ENCODE data around the gene KY. TPM values are rescaled to one million over a fixed set of nuclear protein-coding genes. Genes with fewer than 3 reads are reported as not detected.

KY gene
- total and polyA plus RNA-seq, 10 of the 15 experiments (the other 5 are each of a cell fraction or from before 2014, with no cell fraction given) = 0.04 to 0.11 TPM; not detected in 8

- no peak for TF ChIP-seq ZNF687 (IDR thresholded peaks at IDR 0.05)
- no peak for TF ChIP-seq ATF7 (IDR thresholded peaks at IDR 0.05; ENCODE audit: low read depth)
These were observed 41.9 kb downstream of the KY start (continued) for GRCh38 chr3:134608771-134609435.

DNA sequence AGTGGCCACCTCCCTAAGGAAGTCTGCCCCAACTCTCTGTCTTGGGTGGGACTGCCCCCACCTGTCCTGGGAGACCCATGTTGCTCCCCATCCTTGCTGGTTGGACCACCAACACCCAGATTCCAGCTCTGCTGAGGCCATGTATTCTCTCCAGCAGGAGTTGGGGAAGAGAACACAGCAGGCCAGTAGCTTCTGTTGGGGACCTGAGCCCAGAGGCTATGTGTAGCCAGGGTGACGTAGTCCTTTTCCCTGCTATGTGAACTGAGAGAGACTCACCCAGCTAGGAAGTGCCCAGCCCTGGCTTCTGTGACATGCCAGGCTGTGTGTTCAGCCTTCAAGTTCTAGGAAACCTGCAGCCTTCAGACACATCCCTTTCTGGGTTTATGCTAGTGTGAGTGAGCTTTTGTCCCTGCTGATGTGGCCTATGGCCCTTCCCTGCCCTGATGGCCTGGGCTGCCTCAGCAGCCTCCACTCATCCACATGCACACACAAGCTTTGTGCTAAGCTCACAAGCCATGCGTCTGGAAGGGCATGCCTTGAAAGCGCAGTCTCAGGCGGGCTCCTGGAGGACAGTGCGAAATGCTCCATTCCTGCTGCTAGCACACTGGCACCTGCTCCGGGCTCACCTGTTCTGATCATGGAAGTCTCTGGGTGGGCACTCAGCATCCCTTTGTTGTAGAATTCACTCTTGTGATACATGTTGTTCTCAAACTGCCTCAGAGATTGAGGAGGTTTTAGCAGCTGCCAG lies 42.6 kb downstream of the KY start:
- ATAC-seq (no peak), DNase-seq (ENCODE audit: low read depth, low spot score) (no peak), FAIRE-seq (no peak)
- H3K9me3 ChIP-seq (replicated peaks; ENCODE audit: control insufficient read depth, insufficient read depth, low read length) = no peaks in the 10 kb centered on the region
- 40% methylated on average over 6 of the region's 6 CpGs for WGBS (ENCODE audit: insufficient coverage, insufficient replicate concordance, low lambda C conversion rate, missing lambda C conversion rate)
- TF ChIP-seq NFIC (IDR thresholded peaks at IDR 0.05; ENCODE audit: low read depth, low read length) (no peak), IKZF2 (IDR thresholded peaks at IDR 0.05) (no peak), ZNF217 (IDR thresholded peaks at IDR 0.05) (no peak), HDGF (IDR thresholded peaks at IDR 0.05) (no peak), WRNIP1 (IDR thresholded peaks at IDR 0.05; ENCODE audit: borderline replicate concordance, low read depth, low read length) (no peak), POLR2AphosphoS5 (IDR thresholded peaks at IDR 0.05; ENCODE audit: low read length) (no peak)
- TF ChIP-seq, protein P1, sequence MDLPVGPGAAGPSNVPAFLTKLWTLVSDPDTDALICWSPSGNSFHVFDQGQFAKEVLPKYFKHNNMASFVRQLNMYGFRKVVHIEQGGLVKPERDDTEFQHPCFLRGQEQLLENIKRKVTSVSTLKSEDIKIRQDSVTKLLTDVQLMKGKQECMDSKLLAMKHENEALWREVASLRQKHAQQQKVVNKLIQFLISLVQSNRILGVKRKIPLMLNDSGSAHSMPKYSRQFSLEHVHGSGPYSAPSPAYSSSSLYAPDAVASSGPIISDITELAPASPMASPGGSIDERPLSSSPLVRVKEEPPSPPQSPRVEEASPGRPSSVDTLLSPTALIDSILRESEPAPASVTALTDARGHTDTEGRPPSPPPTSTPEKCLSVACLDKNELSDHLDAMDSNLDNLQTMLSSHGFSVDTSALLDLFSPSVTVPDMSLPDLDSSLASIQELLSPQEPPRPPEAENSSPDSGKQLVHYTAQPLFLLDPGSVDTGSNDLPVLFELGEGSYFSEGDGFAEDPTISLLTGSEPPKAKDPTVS (IDR thresholded peaks at IDR 0.05; ENCODE audit: low read depth, low read length) = no peak
- no peaks in the 10 kb centered on the region for H3K4me1 ChIP-seq (ENCODE audit: control insufficient read depth, insufficient read depth, low read length)
- ChIA-PET RAD21 (ENCODE audit: unreplicated experiment) (no interaction called here), SMC1A (ENCODE audit: uncharacterized antibody, unreplicated experiment) (no interaction called here), CTCF (no interaction called here), POLR2A (no interaction called here)
- no peaks in the 10 kb centered on the region for H3K36me3 ChIP-seq (ENCODE audit: control insufficient read depth in 2 of 2, insufficient read depth in 2 of 2, low read length in 1 of 2)
- H3K9ac ChIP-seq (ENCODE audit: control insufficient read depth, insufficient read depth, low read length) = no peak overlapping the region
- H3K4me3 ChIP-seq = no peak overlapping the region
- H3K79me2 ChIP-seq (ENCODE audit: control insufficient read depth, insufficient read depth, low read length) = no peaks in the 10 kb centered on the region
- in situ Hi-C loops (cut with MboI) (loop anchor here (10.0 kb wide), 1 partner anchor 897 kb away; no protein-coding TSS in a partner anchor), intact Hi-C loops (cut with micrococcal nuclease; ENCODE audit: unreplicated experiment) (no loop called here)
- peaks cover 0 to 2% of the 10 kb centered on the region in 2 experiments; a peak in 2 of 4 replicates for H3K27me3 ChIP-seq (replicated peaks in 1 of 2; ENCODE audit: control insufficient read depth in 2 of 2, insufficient read depth in 2 of 2, low read length in 1 of 2)
- no peaks in the 10 kb centered on the region for H4K20me1 ChIP-seq (ENCODE audit: control insufficient read depth, insufficient read depth)
- BruUV-seq (replicated peaks) = no TSS peak
- no peak overlapping the region for H3K4me2 ChIP-seq (ENCODE audit: control insufficient read depth, insufficient read depth)
- no peak overlapping the region for H2AFZ ChIP-seq (ENCODE audit: control insufficient read depth, low read depth, low read length)
- no peak overlapping the region for H3K27ac ChIP-seq (ENCODE audit: control insufficient read depth, insufficient read depth)
